GM12872 (cell line): Measurements from ENCODE around the gene TENT5A.

Experiments
- CTCF ChIP-seq: IDR thresholded peaks from 3 replicates; pipeline ENCODE4 v1.5.1; 2011; ENCODE audit warnings: low read depth, mild to moderate bottlenecking, low read length, moderate library complexity; ENCODE audit not compliant: insufficient read depth

The TENT5A gene

GRCh38 chr6:81763968-81764367, 11.5 kb upstream of the TENT5A start:
- TF ChIP-seq CTCF: no peak

GRCh38 chr6:81763051-81763450, 10.6 kb upstream of the TENT5A start:
- no peak for TF ChIP-seq CTCF

GRCh38 chr6:81762606-81763005, 10.1 kb upstream of the TENT5A start:
- TF ChIP-seq CTCF: no peak

- no peak for TF ChIP-seq CTCF
Measured at GRCh38 chr6:81762132-81762531, 9.7 kb upstream of the TENT5A start.

- TF ChIP-seq CTCF: no peak
Measured at GRCh38 chr6:81761197-81761596, 8.7 kb upstream of the TENT5A start.

- TF ChIP-seq CTCF: no peak
Measured at GRCh38 chr6:81759782-81760181, 7.3 kb upstream of the TENT5A start.

- TF ChIP-seq CTCF: no peak
Measured at GRCh38 chr6:81758221-81758620, 5.7 kb upstream of the TENT5A start.

GRCh38 chr6:81756690-81757089, 4.2 kb upstream of the TENT5A start:
- TF ChIP-seq CTCF: no peak
